Esophagus muscularis mucosa (tissue), 4 donors: ENCODE results near the gene BDH1.

ENCODE experiments used
- CTCF ChIP-seq, 3 experiments: fragments of 200-600 bp in 2 of 3; fragments of 450-650 bp in 1 of 3; sonication (generic) in 2 of 3; IDR thresholded peaks; one replicate each; pipeline ENCODE4 v1.5.1; 2017 to 2019; ENCODE audit warnings: antibody characterized with exemption in 3 of 3, mild to moderate bottlenecking in 2 of 3, moderate library complexity in 1 of 3
- EP300 ChIP-seq: sonication (generic); formaldehyde crosslinking; IDR thresholded peaks from one replicate; pipeline ENCODE4 v1.6.1; 2017; ENCODE audit warnings: antibody characterized with exemption
- POLR2A ChIP-seq: fragments of 450-650 bp; IDR thresholded peaks from one replicate; pipeline ENCODE4 v1.6.1; 2017; ENCODE audit warnings: antibody characterized with exemption, moderate library complexity, mild to moderate bottlenecking, low read depth
- POLR2AphosphoS5 ChIP-seq, 2 donors: sonication (generic); formaldehyde crosslinking; IDR thresholded peaks; one replicate each; pipeline ENCODE4 v1.6.1; 2017; ENCODE audit warnings: antibody characterized with exemption in 2 of 2

DNA sequence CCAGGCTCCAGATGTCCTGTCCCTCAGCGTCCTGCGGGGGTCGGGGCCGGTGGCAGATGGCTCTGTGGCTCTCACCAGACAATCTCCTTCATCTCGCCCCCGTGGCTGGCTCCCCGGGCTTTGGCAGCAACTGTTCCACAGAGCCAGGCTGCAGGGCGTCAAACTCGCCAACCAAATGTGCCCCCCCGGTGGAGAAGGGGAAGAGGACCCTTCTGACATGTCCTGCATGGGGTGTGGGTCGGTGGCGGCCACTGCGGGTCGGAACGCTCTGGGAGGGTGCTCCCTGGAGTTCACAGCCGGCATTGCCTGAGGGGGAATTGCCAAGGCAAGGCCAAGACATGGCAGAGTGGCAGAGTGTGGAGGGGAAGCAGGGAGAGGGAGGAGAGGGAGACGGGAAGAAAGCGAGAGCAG, 36.0 kb downstream of the BDH1 start:
- no peak for TF ChIP-seq CTCF (IDR thresholded peaks at IDR 0.05)
- TF ChIP-seq POLR2AphosphoS5 (IDR thresholded peaks at IDR 0.05): no peak
- TF ChIP-seq POLR2A: no peak
- TF ChIP-seq EP300: no peak
